ENCODE results near the gene FCN3.

The FCN3 gene

GRCh38 chr1:27335506-27336422, 38.9 kb downstream of the FCN3 start:
- no peak for DNase-seq

GRCh38 chr1:27333717-27334279, 40.8 kb downstream of the FCN3 start:
- no peak for DNase-seq

- DNase-seq = no peak
Observed at GRCh38 chr1:27332536-27333281, 41.9 kb downstream of the FCN3 start.

GRCh38 chr1:27331922-27332321, 42.7 kb downstream of the FCN3 start:
- DNase-seq = no peak

GRCh38 chr1:27331426-27331825, 43.2 kb downstream of the FCN3 start:
- DNase-seq = no peak

GRCh38 chr1:27330786-27331185, 43.8 kb downstream of the FCN3 start:
- DNase-seq = no peak

DNA sequence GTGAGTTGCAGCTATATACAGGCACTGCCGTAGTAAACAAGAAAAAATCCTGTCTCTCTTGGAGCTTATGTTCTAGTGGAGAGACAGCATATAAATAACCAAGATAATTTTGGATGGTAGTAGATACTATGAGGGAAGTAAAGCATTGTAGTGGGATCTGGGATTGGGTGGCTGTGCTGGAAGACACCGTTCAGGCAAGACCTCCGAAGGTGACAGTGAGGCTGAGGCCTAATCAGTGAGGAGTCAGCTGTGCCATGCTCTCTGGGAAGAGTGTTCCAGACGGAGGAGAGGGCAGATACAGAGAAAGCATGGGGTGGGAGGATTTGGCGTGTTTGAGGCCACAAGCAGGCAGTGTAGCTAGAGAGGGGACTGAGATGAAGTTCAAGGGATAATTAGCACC, 46.7 kb downstream of the FCN3 start:
- no peak for DNase-seq

GRCh38 chr1:27325286-27325685, 49.3 kb downstream of the FCN3 start:
- no peak for DNase-seq

GRCh38 chr1:27322569-27323240, 51.9 kb downstream of the FCN3 start:
- DNase-seq = peak; percentile 47

DNA sequence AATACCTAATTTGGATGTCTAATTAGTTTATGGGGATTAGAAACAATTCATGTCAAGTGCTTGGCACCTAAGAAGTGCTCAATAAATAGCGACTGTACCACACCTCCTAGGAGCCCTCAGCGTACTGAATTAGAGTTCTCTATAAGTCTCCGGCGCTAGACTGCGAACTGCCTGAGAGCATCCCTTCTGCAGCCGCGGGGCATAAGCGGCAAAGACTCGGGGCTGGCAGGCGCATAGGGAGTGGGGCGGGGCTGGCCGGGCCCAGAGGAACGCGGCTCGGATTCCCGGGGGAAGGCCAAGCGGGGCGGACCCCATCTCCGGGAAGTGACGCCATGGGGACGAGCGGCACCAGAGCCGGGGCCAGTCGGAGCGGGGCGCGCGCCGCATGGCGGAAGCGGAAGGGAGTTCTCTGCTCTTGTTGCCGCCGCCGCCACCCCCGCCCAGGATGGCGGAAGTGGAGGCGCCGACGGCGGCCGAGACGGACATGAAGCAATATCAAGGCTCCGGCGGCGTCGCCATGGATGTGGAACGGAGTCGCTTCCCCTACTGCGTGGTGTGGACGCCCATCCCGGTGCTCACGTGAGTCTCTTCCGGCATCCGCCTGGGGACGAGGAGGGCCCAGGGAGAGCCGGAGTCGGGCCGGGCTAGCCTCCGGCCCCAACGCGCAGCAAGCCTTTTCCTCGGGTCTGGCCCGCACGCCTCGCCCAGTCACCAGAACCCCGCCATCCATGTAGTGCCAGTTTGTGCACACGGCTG, 52.6 kb downstream of the FCN3 start, which contains the start of gene TMEM222:
TMEM222 (plus strand) TSS at position 351 of the 756 bp plus-strand sequence; CDS start at position 386, 35 bp downstream.
- DNase-seq = peak; percentile 98

All from NCI-H2171 treated with DMSO at 0.1 percent for 48 hours (cell line).